ENCODE results near the gene RBMS3.

- no peak for TF ChIP-seq ZNF274 (IDR thresholded peaks at IDR 0.05; ENCODE audit: low read depth, low read length)
- TF ChIP-seq, protein P1, sequence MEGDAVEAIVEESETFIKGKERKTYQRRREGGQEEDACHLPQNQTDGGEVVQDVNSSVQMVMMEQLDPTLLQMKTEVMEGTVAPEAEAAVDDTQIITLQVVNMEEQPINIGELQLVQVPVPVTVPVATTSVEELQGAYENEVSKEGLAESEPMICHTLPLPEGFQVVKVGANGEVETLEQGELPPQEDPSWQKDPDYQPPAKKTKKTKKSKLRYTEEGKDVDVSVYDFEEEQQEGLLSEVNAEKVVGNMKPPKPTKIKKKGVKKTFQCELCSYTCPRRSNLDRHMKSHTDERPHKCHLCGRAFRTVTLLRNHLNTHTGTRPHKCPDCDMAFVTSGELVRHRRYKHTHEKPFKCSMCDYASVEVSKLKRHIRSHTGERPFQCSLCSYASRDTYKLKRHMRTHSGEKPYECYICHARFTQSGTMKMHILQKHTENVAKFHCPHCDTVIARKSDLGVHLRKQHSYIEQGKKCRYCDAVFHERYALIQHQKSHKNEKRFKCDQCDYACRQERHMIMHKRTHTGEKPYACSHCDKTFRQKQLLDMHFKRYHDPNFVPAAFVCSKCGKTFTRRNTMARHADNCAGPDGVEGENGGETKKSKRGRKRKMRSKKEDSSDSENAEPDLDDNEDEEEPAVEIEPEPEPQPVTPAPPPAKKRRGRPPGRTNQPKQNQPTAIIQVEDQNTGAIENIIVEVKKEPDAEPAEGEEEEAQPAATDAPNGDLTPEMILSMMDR (IDR thresholded peaks at IDR 0.05 in 2 of 3, conservative IDR thresholded peaks at IDR 0.05 in 1 of 3; ENCODE audit: borderline replicate concordance in 1 of 3, insufficient read depth in 1 of 3, low read depth in 2 of 3, low read length in 2 of 3), result no peak
- no peak for TF ChIP-seq POLR2AphosphoS5 (IDR thresholded peaks at IDR 0.05; ENCODE audit: low read depth, low read length)
- TF ChIP-seq EZH2 (IDR thresholded peaks at IDR 0.05), result no peak
- TF ChIP-seq JUND (IDR thresholded peaks at IDR 0.05), result no peak
- no peak for TF ChIP-seq YY1 (IDR thresholded peaks at IDR 0.05; ENCODE audit: extremely low read depth, insufficient replicate concordance, low read depth, low read length)
Measured at GRCh38 chr3:29430558-29430971, 149.7 kb downstream of the RBMS3 start.

Data from HCT116 (cell line).